ENCODE data around the gene RPL3.
A peak's percentile ranks its signal among the peaks of the same experiment; 100 is the strongest.

RPL3 gene

DNA sequence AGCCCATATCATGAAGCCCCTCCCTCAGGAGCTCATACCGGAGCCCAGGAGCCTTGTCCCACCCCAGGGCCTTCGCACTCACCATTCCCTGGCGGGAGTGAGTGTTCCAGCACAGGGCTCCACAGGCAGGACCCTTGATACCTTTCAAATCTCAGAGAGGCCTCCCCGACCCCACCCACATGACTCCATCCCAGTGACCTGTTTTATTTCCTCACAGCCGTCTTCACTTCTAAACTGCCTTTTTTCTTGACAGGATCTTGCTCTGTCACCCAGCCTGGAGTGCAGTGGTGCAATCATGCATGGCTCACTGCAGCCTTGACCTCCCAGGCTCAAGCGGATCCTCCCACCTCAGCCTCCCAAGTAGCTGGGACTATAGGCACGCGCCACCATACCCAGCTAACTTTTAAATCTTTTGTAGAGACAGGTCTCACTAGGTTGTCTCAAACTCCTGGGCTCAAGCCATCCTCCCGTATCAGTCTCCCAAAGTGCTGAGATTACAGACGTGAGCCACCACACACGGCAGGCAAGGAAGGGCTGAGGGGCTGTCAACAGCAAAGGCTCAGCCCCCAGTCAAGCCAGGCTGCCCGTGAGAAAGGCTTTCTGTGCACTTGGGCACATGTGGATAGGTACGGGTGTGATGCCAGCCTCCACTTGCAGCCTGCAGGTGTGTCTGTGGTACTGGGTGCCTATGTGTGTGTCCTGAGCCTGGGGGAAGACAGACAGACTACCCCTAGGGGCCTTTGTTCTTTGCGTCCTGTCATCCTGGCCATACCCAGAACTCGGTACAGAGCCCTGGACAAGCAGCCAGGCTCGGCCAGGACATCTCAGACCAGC, 9.3 kb downstream of the RPL3 start:
- CTCF ChIA-PET: interaction anchor here (0.8 to 1.6 kb wide), 9 partner anchors 16 to 225 kb away, joined by 3 to 17 read pairs (median 4); no protein-coding TSS in a partner anchor
- TF ChIP-seq SUZ12 (IDR thresholded peaks at IDR 0.05): no peak
- no peak for TF ChIP-seq HDGF (IDR thresholded peaks at IDR 0.05; ENCODE audit: borderline replicate concordance)
- no peak for TF ChIP-seq ARNT (IDR thresholded peaks at IDR 0.05)
- TF ChIP-seq, protein P1, sequence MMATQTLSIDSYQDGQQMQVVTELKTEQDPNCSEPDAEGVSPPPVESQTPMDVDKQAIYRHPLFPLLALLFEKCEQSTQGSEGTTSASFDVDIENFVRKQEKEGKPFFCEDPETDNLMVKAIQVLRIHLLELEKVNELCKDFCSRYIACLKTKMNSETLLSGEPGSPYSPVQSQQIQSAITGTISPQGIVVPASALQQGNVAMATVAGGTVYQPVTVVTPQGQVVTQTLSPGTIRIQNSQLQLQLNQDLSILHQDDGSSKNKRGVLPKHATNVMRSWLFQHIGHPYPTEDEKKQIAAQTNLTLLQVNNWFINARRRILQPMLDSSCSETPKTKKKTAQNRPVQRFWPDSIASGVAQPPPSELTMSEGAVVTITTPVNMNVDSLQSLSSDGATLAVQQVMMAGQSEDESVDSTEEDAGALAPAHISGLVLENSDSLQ (IDR thresholded peaks at IDR 0.05): no peak
- no peak for TF ChIP-seq BHLHE40 (IDR thresholded peaks at IDR 0.05; ENCODE audit: borderline replicate concordance)
- TF ChIP-seq NFRKB (IDR thresholded peaks at IDR 0.05): no peak
- no peak for TF ChIP-seq LEF1 (IDR thresholded peaks at IDR 0.05; ENCODE audit: borderline replicate concordance)
- TF ChIP-seq L3MBTL2 (conservative IDR thresholded peaks at IDR 0.05): no peak
- TF ChIP-seq ZNF384 (IDR thresholded peaks at IDR 0.05): no peak
- TF ChIP-seq FOXK2 (IDR thresholded peaks at IDR 0.05): no peak
- no peak for TF ChIP-seq FOXA1 (IDR thresholded peaks at IDR 0.05)
- TF ChIP-seq FOXM1 (IDR thresholded peaks at IDR 0.05; ENCODE audit: borderline replicate concordance): no peak
- TF ChIP-seq ELF4 (IDR thresholded peaks at IDR 0.05): no peak
- TF ChIP-seq SP1 (IDR thresholded peaks at IDR 0.05): no peak
- no peak for TF ChIP-seq CTBP1 (IDR thresholded peaks at IDR 0.05; ENCODE audit: borderline replicate concordance)
- POLR2A ChIA-PET: interaction anchor here (1.0 to 2.4 kb wide), 6 partner anchors 8 to 213 kb away, joined by 4 to 35 read pairs (median 12); partner anchors contain the start of gene RPL3
- DNase-seq (ENCODE audit: extremely low spot score): no peak

DNA sequence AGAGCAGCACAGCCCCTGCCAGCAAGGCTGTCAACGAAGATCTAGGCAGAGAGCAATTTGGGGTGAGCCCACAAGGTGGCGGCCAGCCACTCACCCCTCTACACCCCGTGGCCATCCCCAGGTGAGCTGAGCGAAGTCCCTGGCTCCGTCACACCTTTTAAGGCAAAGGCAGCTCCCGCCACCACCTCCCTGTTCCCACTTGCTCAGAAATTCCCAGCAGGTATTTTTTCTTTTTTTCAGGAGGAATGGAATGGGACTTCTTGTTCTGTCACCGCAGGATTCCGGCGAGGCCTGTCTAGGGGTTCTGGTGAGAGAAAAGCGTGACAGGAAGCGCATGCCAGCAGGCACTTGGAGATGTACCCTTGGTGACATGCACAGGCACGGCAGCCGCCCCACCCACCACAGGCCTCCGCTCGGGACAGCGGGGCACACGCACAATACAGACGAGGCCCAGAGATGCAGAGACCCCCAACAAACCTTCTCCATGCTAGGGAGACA, 10.0 kb downstream of the RPL3 start:
- ChIA-PET CTCF (interaction anchor here (0.9 to 1.6 kb wide), 4 partner anchors 15 to 139 kb away, joined by 3 to 5 read pairs (median 4); no protein-coding TSS in a partner anchor), POLR2A (interaction anchor here (1.3 to 1.4 kb wide), 2 partner anchors 9 to 11 kb away, joined by 11 to 14 read pairs; partner anchors contain the start of gene RPL3)
- TF ChIP-seq BHLHE40 (IDR thresholded peaks at IDR 0.05; ENCODE audit: borderline replicate concordance) (no peak), TARDBP (IDR thresholded peaks at IDR 0.05) (no peak), FOXK2 (IDR thresholded peaks at IDR 0.05) (no peak), ZNF384 (IDR thresholded peaks at IDR 0.05) (no peak), FOXM1 (IDR thresholded peaks at IDR 0.05; ENCODE audit: borderline replicate concordance) (no peak), ARNT (IDR thresholded peaks at IDR 0.05) (no peak)
- no peak for DNase-seq (ENCODE audit: extremely low spot score)

DNA sequence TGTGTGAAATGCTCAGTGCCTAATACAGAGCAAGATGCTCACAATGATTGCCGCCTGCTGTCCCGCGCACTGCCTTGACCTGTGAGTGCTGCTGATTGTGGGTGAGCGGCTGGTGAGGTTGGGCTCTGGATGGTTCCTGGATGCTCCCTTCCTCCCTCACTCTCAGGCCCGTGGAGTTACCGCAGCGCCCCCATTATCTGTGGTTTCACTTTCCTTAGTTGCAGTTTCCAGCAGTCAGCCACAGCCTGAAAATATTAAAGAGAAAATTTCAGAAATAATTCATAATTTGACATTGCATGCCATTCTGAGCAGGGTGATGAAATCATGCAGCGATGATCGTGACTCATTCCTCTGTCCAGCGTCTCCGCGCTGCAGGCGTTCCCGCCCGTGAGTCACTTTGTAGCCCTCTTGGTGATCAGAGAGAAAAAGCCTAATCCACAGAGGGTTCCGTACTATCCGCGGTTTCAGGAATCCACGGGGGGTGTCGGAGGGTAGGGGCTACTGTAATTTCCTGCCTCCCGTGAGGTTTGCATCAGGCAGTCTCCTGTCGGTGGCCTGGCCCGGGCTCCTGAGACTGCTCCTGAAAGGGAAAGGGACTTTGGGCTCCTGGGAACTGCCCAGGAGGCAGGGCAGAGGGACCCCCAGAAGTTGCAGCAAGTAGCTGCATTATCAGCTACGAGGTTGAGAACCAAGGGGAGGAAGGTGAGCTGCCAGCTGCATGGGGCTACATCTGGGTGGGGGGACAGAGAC, 10.6 kb downstream of the RPL3 start:
- TF ChIP-seq FOXK2 (IDR thresholded peaks at IDR 0.05): no peak
- no peak for TF ChIP-seq HDGF (IDR thresholded peaks at IDR 0.05; ENCODE audit: borderline replicate concordance)
- TF ChIP-seq ELF4 (IDR thresholded peaks at IDR 0.05): no peak
- no peak for TF ChIP-seq TARDBP (IDR thresholded peaks at IDR 0.05)
- TF ChIP-seq FOXA1 (IDR thresholded peaks at IDR 0.05): no peak
- TF ChIP-seq ZNF384 (IDR thresholded peaks at IDR 0.05): no peak
- TF ChIP-seq ARNT (IDR thresholded peaks at IDR 0.05): peak; percentile 69
- no peak for TF ChIP-seq CTBP1 (IDR thresholded peaks at IDR 0.05; ENCODE audit: borderline replicate concordance)
- TF ChIP-seq LEF1 (IDR thresholded peaks at IDR 0.05; ENCODE audit: borderline replicate concordance): no peak
- TF ChIP-seq FOXM1 (IDR thresholded peaks at IDR 0.05; ENCODE audit: borderline replicate concordance): no peak
- TF ChIP-seq, protein P1 (IDR thresholded peaks at IDR 0.05): peak; percentile 44; the same call in 1 of the 2 replicates
- no peak for DNase-seq (ENCODE audit: extremely low spot score)
- ChIA-PET POLR2A (interaction anchor here (1.3 to 1.4 kb wide), 2 partner anchors 9 to 11 kb away, joined by 11 to 14 read pairs; partner anchors contain the start of gene RPL3), CTCF (interaction anchor here (0.9 to 1.6 kb wide), 3 partner anchors 15 to 139 kb away, joined by 3 to 5 read pairs (median 4); no protein-coding TSS in a partner anchor)

DNA sequence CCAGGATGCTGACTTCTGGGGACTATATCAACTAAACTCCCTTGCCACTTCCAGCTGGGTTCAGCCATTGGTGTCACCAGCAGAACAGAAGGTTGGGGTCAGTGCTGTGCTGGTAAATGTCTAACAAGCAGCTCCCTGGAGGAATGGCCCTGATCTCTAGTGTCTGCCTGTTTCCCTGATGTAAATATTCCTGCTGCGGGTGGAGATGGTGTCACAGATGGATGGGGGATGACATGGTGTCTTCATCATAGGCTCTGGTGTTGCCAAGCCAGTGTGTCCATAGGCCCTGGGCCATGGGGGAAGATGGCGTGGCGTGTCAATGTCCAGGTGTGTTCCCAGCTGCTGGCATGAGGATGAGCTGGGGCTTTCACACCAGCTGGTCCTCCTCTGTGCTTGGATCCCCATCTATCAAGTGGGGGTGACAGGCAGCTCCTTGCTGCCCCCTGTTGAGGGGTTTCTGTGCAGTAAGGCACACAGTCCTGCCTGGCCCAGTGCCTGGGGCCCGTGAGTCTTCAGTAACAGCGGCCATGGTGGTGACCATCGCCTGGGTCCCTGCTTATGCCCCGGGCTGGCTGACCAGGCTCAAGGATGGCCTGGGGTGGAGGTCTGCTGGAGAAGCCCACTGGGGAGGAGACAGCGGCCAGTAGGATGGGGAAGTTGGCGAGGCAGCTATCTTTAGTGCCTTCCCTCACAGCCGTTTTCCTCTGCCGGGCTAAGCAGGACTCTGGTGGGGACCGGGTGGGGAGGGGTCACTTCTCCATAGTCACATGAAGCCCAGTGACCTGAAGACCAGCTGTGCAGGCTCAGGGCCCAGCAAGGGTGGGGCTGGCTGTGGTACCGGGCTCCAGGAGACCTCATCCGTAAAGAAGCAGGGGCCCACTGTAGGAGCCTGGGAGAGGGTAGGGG, 12.7 kb downstream of the RPL3 start:
- TF ChIP-seq, protein P1 (IDR thresholded peaks at IDR 0.05): peak; percentile 92
- no peak for TF ChIP-seq SUZ12 (IDR thresholded peaks at IDR 0.05)
- DNase-seq (ENCODE audit: extremely low spot score): no peak
- CTCF ChIA-PET: interaction anchor here (0.7 to 1.5 kb wide), 5 partner anchors 11 to 185 kb away, joined by 3 to 4 read pairs (median 3); no protein-coding TSS in a partner anchor
- POLR2A ChIA-PET: interaction anchor here (1.9 kb wide), 2 partner anchors 9 to 13 kb away, joined by 10 to 20 read pairs; partner anchors contain the start of gene RPL3

Measured in HEK293T (cell line).